Endothelial cell of umbilical vein (primary cell): Measurements from ENCODE around the gene SNX10. TPM values are rescaled to one million over a fixed set of nuclear protein-coding genes. Genes with fewer than 3 reads are reported as not detected.

Experiments used
- BruUV-seq: library from RNA; stranded (reverse); fragments of 400-500 nt; replicated peaks from 2 replicates; lab custom pipeline; 2021; lab: Mats Ljungman, UMichigan
- CTCF ChIA-PET: fragments of 300-600, 350-600 bp; sonication (Branson Sonifier 250); formaldehyde crosslinking; loops from one replicate; lab custom pipeline; 2021; ENCODE audit warnings: antibody characterized with exemption, inconsistent platforms; lab: Charles Lee
- POLR2A ChIA-PET: fragments of 300-600, 350-600 bp; sonication (Branson Sonifier 250); formaldehyde crosslinking; loops from one replicate; lab custom pipeline; 2021; ENCODE audit warnings: antibody characterized with exemption, inconsistent platforms; lab: Charles Lee
- DNase-seq: peaks from one replicate; pipeline ENCODE4 v3.0.0-alpha.2; 2011; ENCODE audit warnings: low read depth, low spot score
- FAIRE-seq: peaks from 2 replicates; lab custom pipeline; 2011; peaks lifted over from hg19 to GRCh38; lab: Jason Lieb, UNC
- H2AFZ ChIP-seq: 2 replicates; pipeline ENCODE4 v1.6.0; 2012; ENCODE audit warnings: low read depth, low read length, control low read depth, inconsistent platforms
- H3K27ac ChIP-seq: 2 replicates; pipeline ENCODE4 v1.5.1; 2011; ENCODE audit warnings: low read depth, mild to moderate bottlenecking, control low read depth, low read length, moderate library complexity; ENCODE audit not compliant: insufficient read depth
- H3K27me3 ChIP-seq, 2 experiments: 2 replicates each; pipeline versions ENCODE4 v1.6.0 to v1.6.1; 2011; ENCODE audit warnings: low read length in 2 of 2, mixed read lengths in 1 of 2; ENCODE audit not compliant: control insufficient read depth in 2 of 2, insufficient read depth in 2 of 2
- H3K36me3 ChIP-seq, 2 experiments: 2 replicates in 1 of 2; 3 replicates in 1 of 2; pipeline ENCODE4 v1.5.1; 2011; ENCODE audit warnings: low read length in 2 of 2, mild to moderate bottlenecking in 1 of 2, moderate library complexity in 1 of 2; ENCODE audit not compliant: control insufficient read depth in 2 of 2, insufficient read depth in 2 of 2; ENCODE audit errors: extremely low read depth in 1 of 2
- H3K4me1 ChIP-seq: 3 replicates; pipeline ENCODE4 v1.5.1; 2011; ENCODE audit warnings: mild to moderate bottlenecking, low read length; ENCODE audit not compliant: control insufficient read depth, insufficient read depth; ENCODE audit errors: extremely low read depth
- H3K4me2 ChIP-seq: 2 replicates; pipeline ENCODE4 v1.6.1; 2011; ENCODE audit warnings: low read length, control low read depth, mixed read lengths; ENCODE audit not compliant: insufficient read depth
- H3K4me3 ChIP-seq, 3 experiments: fragments of 200-600 bp in 1 of 3; sonication (generic), shearing (Covaris generic) in 1 of 3; replicated peaks in 1 of 3; 2 replicates each; pipeline ENCODE4 v1.5.1; 2011 to 2016; ENCODE audit warnings: control low read depth in 3 of 3, low read length in 3 of 3, mild to moderate bottlenecking in 2 of 3, inconsistent platforms in 1 of 3, low read depth in 1 of 3, moderate library complexity in 1 of 3; ENCODE audit not compliant: insufficient read depth in 1 of 3
- H3K79me2 ChIP-seq: 2 replicates; pipeline ENCODE4 v1.6.0; 2012; ENCODE audit warnings: low read length, inconsistent platforms; ENCODE audit not compliant: control insufficient read depth, insufficient read depth
- H3K9ac ChIP-seq: replicated peaks from 2 replicates; pipeline ENCODE3; 2011; ENCODE audit warnings: low read length, control low read depth; ENCODE audit not compliant: insufficient read depth; ENCODE audit errors: extremely low read depth
- H3K9me1 ChIP-seq: replicated peaks from 3 replicates; pipeline ENCODE4 v1.6.0; 2011; ENCODE audit warnings: mild to moderate bottlenecking, low read length; ENCODE audit not compliant: control insufficient read depth, insufficient read depth; ENCODE audit errors: extremely low read depth
- H3K9me3 ChIP-seq: replicated peaks from 2 replicates; pipeline ENCODE4 v1.5.1; 2012; ENCODE audit warnings: low read length, inconsistent platforms; ENCODE audit not compliant: control insufficient read depth, insufficient read depth
- H4K20me1 ChIP-seq: replicated peaks from 2 replicates; pipeline ENCODE3; 2011; ENCODE audit warnings: mild to moderate bottlenecking, low read length; ENCODE audit not compliant: control insufficient read depth, insufficient read depth; ENCODE audit errors: extremely low read depth
- EZH2 ChIP-seq: IDR thresholded peaks from 2 replicates; pipeline ENCODE4 v1.6.1; 2012; ENCODE audit warnings: borderline replicate concordance, low read depth, mild to moderate bottlenecking, moderate library complexity, low read length, inconsistent platforms; ENCODE audit not compliant: severe bottlenecking
- FOS ChIP-seq: IDR thresholded peaks from 2 replicates; pipeline ENCODE4 v1.6.1; 2011; ENCODE audit warnings: mild to moderate bottlenecking, low read length, moderate library complexity, borderline replicate concordance; ENCODE audit not compliant: insufficient read depth
- GATA2 ChIP-seq: IDR thresholded peaks from 2 replicates; pipeline ENCODE4 v1.7.0; 2011; ENCODE audit warnings: low read depth, mild to moderate bottlenecking, moderate library complexity, mixed read lengths, low read length; ENCODE audit not compliant: insufficient read length, insufficient read depth
- JUN ChIP-seq: IDR thresholded peaks from 2 replicates; pipeline ENCODE4 v1.6.1; 2011; ENCODE audit warnings: borderline replicate concordance, low read depth; ENCODE audit not compliant: insufficient read length, insufficient read depth
- MYC ChIP-seq: IDR thresholded peaks from one replicate; pipeline ENCODE4 v1.6.1; 2011; ENCODE audit warnings: mild to moderate bottlenecking, low read depth, low read length
- POLR2A ChIP-seq: IDR thresholded peaks from 2 replicates; pipeline ENCODE4 v1.6.1; 2012; ENCODE audit warnings: low read depth, mild to moderate bottlenecking, control low read depth, low read length
- POLR2AphosphoS5 ChIP-seq: IDR thresholded peaks from 2 replicates; pipeline ENCODE4 v1.6.1; 2012; ENCODE audit warnings: low read depth, mild to moderate bottlenecking, control low read depth, low read length, moderate library complexity; ENCODE audit not compliant: insufficient read depth
- dilution Hi-C: fragments of 300-500 bp; cut with MboI; formaldehyde crosslinking; loops from one replicate; pipeline ENCODE4 v1.15.0; 2019; ENCODE audit warnings: low sequenced_read_pairs; ENCODE audit not compliant: extremely low pct_ligation_motif_present
- intact Hi-C: fragments of 100-400 bp; cut with micrococcal nuclease; formaldehyde crosslinking; loops from one replicate; pipeline ENCODE4 v1.10.0; 2022
- polyA plus RNA-seq, 4 experiments: library from polyadenylated mRNA; depleted of rRNA in 3 of 4; stranded (reverse) in 3 of 4; unstranded in 1 of 4; fragments of >200 nt; gene quantifications; 2 replicates each; pipeline versions ENCODE4 v1.2.1 to v1.2.3, GENCODE V29; 2011 to 2012; ENCODE audit warnings: missing spikeins in 1 of 4
- total RNA-seq: library from RNA; stranded (reverse); gene quantifications from 2 replicates; pipeline ENCODE4 v1.2.3, GENCODE V29; 2021
- TF ChIP-seq, protein P1 (sequence below), 2 donors: IDR thresholded peaks; 1 replicate in 1 of 2; 2 replicates in 1 of 2; pipeline ENCODE4 v1.5.1; 2011; ENCODE audit warnings: low read length in 2 of 2, mild to moderate bottlenecking in 2 of 2, moderate library complexity in 2 of 2, control low read depth in 1 of 2, inconsistent platforms in 1 of 2, low read depth in 1 of 2; ENCODE audit not compliant: insufficient read depth in 1 of 2; ENCODE audit errors: extremely low read depth in 1 of 2
- TF ChIP-seq, protein P2 (sequence below): IDR thresholded peaks from 2 replicates; pipeline ENCODE4 v1.6.1; 2011; ENCODE audit not compliant: insufficient read depth, insufficient read length

The SNX10 gene
- total and polyA plus RNA-seq, 2 donors (not counting 3 experiments of a cell fraction or from before 2014, with no cell fraction given), result 0.25 to 0.80 TPM

DNA sequence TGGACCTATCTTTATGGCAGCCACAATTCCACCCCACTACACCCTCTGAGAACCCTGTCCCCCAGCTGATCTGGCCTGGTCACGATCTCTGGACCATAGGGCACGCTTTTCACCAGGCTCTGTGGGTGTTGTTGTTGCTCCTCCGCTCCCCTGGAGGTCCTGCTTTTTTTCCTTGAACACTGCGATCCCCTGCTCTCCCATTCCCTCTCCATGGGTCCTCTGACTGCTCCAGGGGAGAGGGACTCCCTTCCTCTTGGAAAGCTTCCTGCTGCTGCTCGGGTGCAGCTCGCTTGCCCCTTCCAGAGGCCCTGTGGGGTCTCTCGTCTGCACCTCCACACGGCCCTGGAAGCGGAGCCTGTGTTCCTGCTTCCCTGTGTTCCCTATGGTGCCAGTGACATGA is 53.5 kb downstream of the SNX10 start:
- Histone ChIP-seq H3K4me1 (no peaks in the 10 kb centered on the region), H3K79me2 (no peaks in the 10 kb centered on the region), H3K4me3 (no peak overlapping the region), H4K20me1 (no peaks in the 10 kb centered on the region), H3K4me2 (no peak overlapping the region), H3K9me1 (no peaks in the 10 kb centered on the region), H3K9me3 (no peaks in the 10 kb centered on the region), H3K27me3 (peaks cover 0 to 7% of the 10 kb centered on the region in 2 experiments), H3K27ac (no peak overlapping the region), H2AFZ (no peak overlapping the region), H3K36me3 (no peaks in the 10 kb centered on the region), H3K9ac (no peak overlapping the region)
- CTCF ChIA-PET, result no interaction called here
- TF ChIP-seq EZH2 (no peak), JUN (no peak), FOS (no peak), MYC (no peak), POLR2AphosphoS5 (no peak), POLR2A (no peak), GATA2 (no peak)
- TF ChIP-seq, protein P1, sequence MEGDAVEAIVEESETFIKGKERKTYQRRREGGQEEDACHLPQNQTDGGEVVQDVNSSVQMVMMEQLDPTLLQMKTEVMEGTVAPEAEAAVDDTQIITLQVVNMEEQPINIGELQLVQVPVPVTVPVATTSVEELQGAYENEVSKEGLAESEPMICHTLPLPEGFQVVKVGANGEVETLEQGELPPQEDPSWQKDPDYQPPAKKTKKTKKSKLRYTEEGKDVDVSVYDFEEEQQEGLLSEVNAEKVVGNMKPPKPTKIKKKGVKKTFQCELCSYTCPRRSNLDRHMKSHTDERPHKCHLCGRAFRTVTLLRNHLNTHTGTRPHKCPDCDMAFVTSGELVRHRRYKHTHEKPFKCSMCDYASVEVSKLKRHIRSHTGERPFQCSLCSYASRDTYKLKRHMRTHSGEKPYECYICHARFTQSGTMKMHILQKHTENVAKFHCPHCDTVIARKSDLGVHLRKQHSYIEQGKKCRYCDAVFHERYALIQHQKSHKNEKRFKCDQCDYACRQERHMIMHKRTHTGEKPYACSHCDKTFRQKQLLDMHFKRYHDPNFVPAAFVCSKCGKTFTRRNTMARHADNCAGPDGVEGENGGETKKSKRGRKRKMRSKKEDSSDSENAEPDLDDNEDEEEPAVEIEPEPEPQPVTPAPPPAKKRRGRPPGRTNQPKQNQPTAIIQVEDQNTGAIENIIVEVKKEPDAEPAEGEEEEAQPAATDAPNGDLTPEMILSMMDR (IDR thresholded peaks at IDR 0.05; ENCODE audit: extremely low read depth in 1 of 2, insufficient read depth in 1 of 2, low read depth in 1 of 2, low read length in 2 of 2), result no peak
- TF ChIP-seq, protein P2, sequence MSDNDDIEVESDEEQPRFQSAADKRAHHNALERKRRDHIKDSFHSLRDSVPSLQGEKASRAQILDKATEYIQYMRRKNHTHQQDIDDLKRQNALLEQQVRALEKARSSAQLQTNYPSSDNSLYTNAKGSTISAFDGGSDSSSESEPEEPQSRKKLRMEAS, result no peak
- BruUV-seq, result no TSS peak
- DNase-seq, result no peak
- no peak for FAIRE-seq
- dilution Hi-C loops, result no loop called here
- POLR2A ChIA-PET, result no interaction called here
- intact Hi-C loops, result no loop called here
